ENCODE data around the gene CLEC14A. TPM values are rescaled to one million over a fixed set of nuclear protein-coding genes. Genes with fewer than 3 reads are reported as not detected.

Gene CLEC14A
- total RNA-seq, 4 donors from 2014 or later = 11.4 to 101 (median 27.5) TPM

DNA sequence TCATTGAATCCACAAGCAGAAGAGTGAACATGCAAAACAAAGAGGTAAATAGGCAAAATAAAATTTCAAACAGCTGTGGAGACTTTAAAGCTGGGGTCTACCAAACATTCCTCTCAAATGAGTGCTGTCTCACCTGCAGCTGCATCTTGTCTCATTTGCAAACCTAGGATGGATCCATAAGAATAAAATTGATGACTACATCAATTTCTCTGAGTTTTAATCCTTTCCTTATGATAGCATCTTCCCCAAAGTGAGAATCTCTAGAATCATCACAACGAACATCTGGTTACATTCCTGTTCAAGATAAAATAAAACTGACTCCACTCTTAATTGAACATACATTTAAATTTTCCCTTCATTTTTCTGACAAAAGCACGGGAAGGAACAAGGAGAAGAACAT is 29.9 kb downstream of the CLEC14A start:
- TF ChIP-seq CTCF (IDR thresholded peaks at IDR 0.05; ENCODE audit: low read depth) = no peak

GRCh38 chr14:38224338-38224737 is 31.6 kb downstream of the CLEC14A start:
- TF ChIP-seq CTCF (IDR thresholded peaks at IDR 0.05; ENCODE audit: low read depth) = no peak

DNA sequence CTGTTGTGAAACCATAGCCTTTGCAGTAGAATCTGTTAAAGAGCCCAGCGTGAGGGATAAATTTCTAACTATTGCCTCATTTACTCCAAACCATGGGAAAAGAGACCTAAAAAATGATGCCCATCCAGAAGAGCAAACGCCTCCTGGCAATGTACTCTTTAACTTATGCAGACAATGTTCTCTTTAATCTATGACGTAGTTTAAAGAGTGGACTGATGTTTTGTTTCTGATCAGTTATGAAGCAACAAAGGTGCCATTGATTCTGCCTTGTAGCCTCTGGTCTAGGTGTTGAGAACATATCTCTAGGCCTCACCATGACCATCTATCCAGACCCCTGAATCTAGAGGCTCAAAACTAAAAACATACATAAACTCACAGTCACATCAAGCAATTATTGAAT is 34.8 kb downstream of the CLEC14A start:
- TF ChIP-seq CTCF (IDR thresholded peaks at IDR 0.05; ENCODE audit: low read depth) = no peak

DNA sequence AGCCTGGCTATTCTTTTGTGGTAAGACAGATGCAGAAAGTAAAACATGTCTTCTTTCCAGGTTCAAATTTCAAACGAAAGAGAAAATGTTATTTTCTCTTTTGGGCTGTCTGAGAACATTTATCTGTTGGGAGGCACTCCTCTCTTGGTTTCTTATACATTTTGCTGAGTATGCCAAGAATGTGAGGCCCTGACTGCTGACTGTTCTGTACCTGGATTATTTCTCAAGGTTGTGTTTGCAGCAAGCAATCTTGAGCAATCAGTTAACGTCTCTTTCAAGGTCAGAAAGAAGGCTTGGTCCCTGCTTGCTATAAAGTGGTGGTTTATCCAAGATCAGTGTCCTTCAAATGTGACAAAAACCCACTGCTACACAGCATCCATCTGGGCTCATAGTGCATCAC is 38.3 kb downstream of the CLEC14A start:
- no peak for TF ChIP-seq CTCF (IDR thresholded peaks at IDR 0.05; ENCODE audit: low read depth)

GRCh38 chr14:38213001-38213400 is 42.9 kb downstream of the CLEC14A start:
- TF ChIP-seq CTCF (IDR thresholded peaks at IDR 0.05; ENCODE audit: low read depth) = no peak

DNA sequence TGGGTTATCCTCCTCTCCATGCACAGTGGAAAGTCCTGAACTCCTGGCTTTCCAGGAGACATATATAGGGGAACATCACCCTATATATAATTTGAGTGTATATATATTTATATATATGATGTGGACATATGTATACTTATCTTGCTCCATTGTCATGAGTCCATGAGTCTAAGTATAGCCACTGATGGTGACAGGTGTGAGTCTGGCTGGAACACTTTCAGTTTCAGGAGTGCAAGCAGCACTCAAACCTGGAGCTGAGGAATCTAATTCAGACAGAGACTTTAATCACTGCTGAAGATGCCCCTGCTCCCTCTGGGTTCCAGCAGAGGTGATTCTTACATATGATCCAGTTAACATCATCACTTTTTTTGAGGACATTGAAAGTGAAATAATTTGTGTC is 43.8 kb downstream of the CLEC14A start:
- TF ChIP-seq CTCF (IDR thresholded peaks at IDR 0.05; ENCODE audit: low read depth) = no peak

GRCh38 chr14:38211255-38211735 is 44.6 kb downstream of the CLEC14A start:
- TF ChIP-seq CTCF (IDR thresholded peaks at IDR 0.05; ENCODE audit: low read depth) = no peak
